Large intestine (tissue), 3 donors: Measurements from ENCODE around the gene OCIAD1. TPM values are rescaled to one million over a fixed set of nuclear protein-coding genes. Genes with fewer than 3 reads are reported as not detected.
A peak's percentile ranks its signal among the peaks of the same experiment; 100 is the strongest.
"Not testable (repeated sequence)": the region's sequence is repeated elsewhere in the genome, so short reads cannot be mapped to it uniquely, and the experiment has no call there.

Source experiments
- DNase-seq, 2 donors: peaks; one replicate each; pipeline versions ENCODE4 v3.0.0 to v3.0.0-alpha.2; 2013
- H3K27ac ChIP-seq: one replicate; pipeline ENCODE4 v1.5.1; 2013; ENCODE audit warnings: low read length
- H3K27me3 ChIP-seq: 2 replicates; pipeline ENCODE4 v1.6.1; 2013; ENCODE audit warnings: low read length; ENCODE audit not compliant: control insufficient read depth, insufficient read depth
- H3K36me3 ChIP-seq: 2 replicates; pipeline ENCODE4 v1.6.1; 2013; ENCODE audit warnings: low read length; ENCODE audit not compliant: control insufficient read depth, insufficient read depth
- H3K4me1 ChIP-seq: one replicate; pipeline ENCODE4 v1.6.1; 2013; ENCODE audit warnings: low read length; ENCODE audit not compliant: control insufficient read depth, insufficient read depth
- H3K4me3 ChIP-seq: one replicate; pipeline ENCODE4 v1.5.1; 2013; ENCODE audit warnings: low read length
- H3K9me3 ChIP-seq: one replicate; pipeline ENCODE4 v1.6.1; 2013; ENCODE audit warnings: mild to moderate bottlenecking, low read depth, low read length, moderate library complexity; ENCODE audit not compliant: control insufficient read depth
- WGBS: methylation state at CpG from one replicate; pipeline ENCODE4 v1.1.5; 2013; ENCODE audit warnings: low lambda C conversion rate; ENCODE audit not compliant: insufficient coverage; 5-methylcytosine and 5-hydroxymethylcytosine counted together
- polyA plus RNA-seq: library from polyadenylated mRNA; unstranded; fragments of 120-200 nt; gene quantifications from one replicate; pipeline ENCODE4 v1.2.1, GENCODE V29; 2013

Gene OCIAD1
- polyA plus RNA-seq, 1 donor, result 209 TPM

- WGBS, result 80% methylated on average over 1 of the region's 1 CpG
- no peak overlapping the region for H3K27ac ChIP-seq
- no peaks in the 10 kb centered on the region for H3K9me3 ChIP-seq
- H3K36me3 ChIP-seq, result peaks cover 38% of the 10 kb centered on the region
- no peaks in the 10 kb centered on the region for H3K4me1 ChIP-seq
- H3K27me3 ChIP-seq, result no peaks in the 10 kb centered on the region
- no peak overlapping the region for H3K4me3 ChIP-seq
- DNase-seq, result no peak
Measured at GRCh38 chr4:48851651-48852050, 20.8 kb downstream of the OCIAD1 start.

- WGBS, result 100% methylated on average over 1 of the region's 4 CpGs
- DNase-seq, result peak in 1 of 2 donors; percentile 8
Measured at GRCh38 chr4:48853604-48854394, 22.9 kb downstream of the OCIAD1 start.

GRCh38 chr4:48854395-48854683, 23.5 kb downstream of the OCIAD1 start:
- H3K36me3 ChIP-seq, result peaks cover 49% of the 10 kb centered on the region
- no peaks in the 10 kb centered on the region for H3K27me3 ChIP-seq
- H3K4me3 ChIP-seq, result no peak overlapping the region
- H3K27ac ChIP-seq, result no peak overlapping the region
- DNase-seq, result no peak
- no CpG with 5 or more reads among the region's 1 CpG for WGBS
- H3K9me3 ChIP-seq, result no peaks in the 10 kb centered on the region
- no peaks in the 10 kb centered on the region for H3K4me1 ChIP-seq

More at GRCh38 chr4:48853604-48854394, 22.9 kb downstream of the OCIAD1 start:
- no peak overlapping the region for H3K27ac ChIP-seq
- H3K4me3 ChIP-seq, result no peak overlapping the region
- no peaks in the 10 kb centered on the region for H3K9me3 ChIP-seq
- no peaks in the 10 kb centered on the region for H3K27me3 ChIP-seq
- peaks cover 50% of the 10 kb centered on the region for H3K36me3 ChIP-seq
- H3K4me1 ChIP-seq, result no peaks in the 10 kb centered on the region

DNA sequence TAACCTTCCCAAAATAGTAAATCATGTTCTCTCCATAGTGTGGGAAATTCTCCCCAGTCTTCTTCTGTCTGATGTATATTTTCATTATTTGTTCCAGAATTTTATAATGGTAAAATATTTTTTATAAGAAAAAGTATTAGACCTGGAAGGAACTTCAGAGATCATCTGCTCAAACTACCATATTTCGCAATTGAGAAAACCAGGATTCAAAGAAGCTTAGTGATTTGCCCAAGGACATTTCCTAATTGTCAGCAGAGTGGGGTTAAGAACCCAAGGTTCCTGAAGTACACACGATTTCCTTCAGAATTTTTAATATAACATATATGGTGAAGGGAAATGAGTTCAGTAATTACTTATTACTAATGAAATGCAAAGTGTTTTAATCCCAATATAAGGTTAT, 24.1 kb downstream of the OCIAD1 start:
- Histone ChIP-seq H3K36me3 (peaks cover 50% of the 10 kb centered on the region), H3K27ac (no peak overlapping the region), H3K27me3 (no peaks in the 10 kb centered on the region), H3K4me3 (no peak overlapping the region), H3K4me1 (no peaks in the 10 kb centered on the region), H3K9me3 (no peaks in the 10 kb centered on the region)
- WGBS, result 100% methylated on average over 1 of the region's 2 CpGs
- DNase-seq, result no peak

- WGBS, result 96% methylated on average over 4 of the region's 7 CpGs
- no peaks in the 10 kb centered on the region for H3K9me3 ChIP-seq
- DNase-seq, result no peak
- H3K4me1 ChIP-seq, result no peaks in the 10 kb centered on the region
- no peaks in the 10 kb centered on the region for H3K27me3 ChIP-seq
- H3K36me3 ChIP-seq, result peaks cover 42% of the 10 kb centered on the region
- H3K27ac ChIP-seq, result no peak overlapping the region
- no peak overlapping the region for H3K4me3 ChIP-seq
Measured at GRCh38 chr4:48858130-48858529, 27.2 kb downstream of the OCIAD1 start.

DNA sequence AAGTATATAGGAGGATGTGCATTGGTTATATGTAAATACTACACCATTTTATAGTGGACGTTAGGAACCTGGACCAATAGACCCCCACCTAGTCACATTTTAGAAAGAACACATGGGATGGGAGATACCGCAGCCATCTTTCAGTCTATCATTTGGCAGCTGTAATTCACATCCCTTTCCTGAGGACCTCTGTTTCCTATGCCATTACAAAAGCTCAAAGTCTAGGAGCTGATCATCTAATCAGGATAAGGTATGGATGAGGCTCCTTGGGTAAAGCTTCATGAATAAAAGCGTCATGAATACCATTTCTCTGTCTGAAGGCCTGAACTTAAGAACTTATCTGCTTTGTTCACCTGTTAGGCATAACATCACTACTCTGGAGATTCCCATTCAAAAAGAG, 31.1 kb downstream of the OCIAD1 start:
- no peak overlapping the region for H3K27ac ChIP-seq
- peaks cover 25% of the 10 kb centered on the region for H3K36me3 ChIP-seq
- no peaks in the 10 kb centered on the region for H3K4me1 ChIP-seq
- no peaks in the 10 kb centered on the region for H3K9me3 ChIP-seq
- no peaks in the 10 kb centered on the region for H3K27me3 ChIP-seq
- DNase-seq, result no peak
- H3K4me3 ChIP-seq, result no peak overlapping the region
- WGBS, result no CpG with 5 or more reads among the region's 3 CpGs

- no peak overlapping the region for H3K4me3 ChIP-seq
- no peak overlapping the region for H3K27ac ChIP-seq
- H3K36me3 ChIP-seq, result peaks cover 22% of the 10 kb centered on the region
- DNase-seq, result no peak
- H3K4me1 ChIP-seq, result no peaks in the 10 kb centered on the region
- no peaks in the 10 kb centered on the region for H3K9me3 ChIP-seq
- no peaks in the 10 kb centered on the region for H3K27me3 ChIP-seq
- WGBS, result 80% methylated on average over 1 of the region's 1 CpG
Measured at GRCh38 chr4:48862661-48863060, 31.8 kb downstream of the OCIAD1 start.

DNA sequence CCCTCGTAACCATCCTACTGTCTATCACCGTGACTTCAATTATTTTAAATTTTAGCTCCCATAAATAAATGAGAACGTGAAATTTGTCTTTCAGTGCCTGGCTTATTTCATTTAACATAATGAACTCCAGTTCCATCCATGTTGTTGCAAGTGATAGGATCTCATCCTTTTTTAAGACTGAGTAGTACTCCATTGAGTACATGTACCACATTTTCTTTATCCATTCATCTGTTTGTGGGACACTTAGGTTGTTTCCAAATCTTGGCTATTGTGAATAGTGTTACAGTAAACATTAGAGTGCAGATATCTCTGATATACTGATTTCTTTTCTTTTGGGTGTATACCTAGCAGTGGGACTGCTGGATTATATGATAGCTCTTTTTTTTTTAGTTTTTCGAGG, 32.8 kb downstream of the OCIAD1 start:
- Histone ChIP-seq H3K27ac (no peak overlapping the region), H3K4me3 (no peak overlapping the region), H3K36me3 (peaks cover 12% of the 10 kb centered on the region), H3K9me3 (no peaks in the 10 kb centered on the region), H3K27me3 (no peaks in the 10 kb centered on the region), H3K4me1 (no peaks in the 10 kb centered on the region)
- 88% methylated on average over 3 of the region's 4 CpGs for WGBS
- DNase-seq, result no peak

GRCh38 chr4:48864696-48865095, 33.8 kb downstream of the OCIAD1 start:
- peaks cover 11% of the 10 kb centered on the region for H3K36me3 ChIP-seq
- not testable (repeated sequence) for H3K4me3 ChIP-seq, H3K9me3 ChIP-seq, H3K27ac ChIP-seq, DNase-seq, H3K27me3 ChIP-seq, H3K4me1 ChIP-seq
- WGBS, result no CpG with 5 or more reads among the region's 4 CpGs

DNA sequence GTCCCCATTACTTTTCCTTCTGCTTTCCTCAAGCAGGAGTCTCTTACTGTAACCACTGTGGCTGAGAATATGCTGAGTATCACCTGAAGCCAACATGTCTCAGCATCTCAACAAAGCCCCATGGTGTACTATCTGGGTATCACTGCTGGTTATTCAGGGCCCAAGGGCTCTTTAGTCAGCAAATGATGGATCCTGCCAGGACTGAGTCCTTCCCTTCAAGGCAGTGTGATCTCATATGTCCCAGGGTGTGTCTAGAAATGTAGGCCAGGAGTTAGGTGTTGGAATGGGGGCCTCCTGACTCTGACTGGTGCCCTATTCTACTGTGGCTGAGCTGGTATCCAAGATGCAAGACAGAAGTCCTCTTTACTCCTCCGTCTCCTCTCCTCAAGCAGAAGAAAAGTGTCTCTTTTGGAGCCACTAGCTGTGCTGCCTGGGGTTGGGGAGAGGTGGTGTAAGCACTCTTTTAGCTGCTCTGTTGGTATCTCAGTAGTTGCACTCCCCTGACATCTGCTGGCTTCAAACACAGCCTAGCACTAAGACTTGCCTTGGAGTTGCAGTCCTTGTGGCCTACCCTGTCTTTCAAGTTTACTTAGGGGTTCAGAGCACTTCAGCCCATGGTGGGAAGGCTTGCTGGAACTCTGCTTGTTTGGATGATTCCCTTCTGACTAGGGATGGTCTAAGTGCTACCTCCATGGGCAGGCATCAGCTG, 47.1 kb downstream of the OCIAD1 start:
- no peaks in the 10 kb centered on the region for H3K9me3 ChIP-seq
- no peak overlapping the region for H3K27ac ChIP-seq
- no peak for DNase-seq
- H3K36me3 ChIP-seq, result no peaks in the 10 kb centered on the region
- no CpG with 5 or more reads among the region's 1 CpG for WGBS
- H3K4me1 ChIP-seq, result no peaks in the 10 kb centered on the region
- no peak overlapping the region for H3K4me3 ChIP-seq
- H3K27me3 ChIP-seq, result no peaks in the 10 kb centered on the region
